Upper lobe of right lung (tissue), 1 donor: ENCODE data around the gene UXS1. TPM values are rescaled to one million over a fixed set of nuclear protein-coding genes. Genes with fewer than 3 reads are reported as not detected.

Source experiments
- ATAC-seq: fragments of 200-7000 bp; cut with Tn5 transposase; one replicate; pipeline ENCODE4 v1.9.1; 2020; ENCODE audit warnings: mild to moderate bottlenecking, moderate library complexity
- DNase-seq: peaks from one replicate; pipeline ENCODE4 v3.0.0-alpha.2; 2020
- H3K27ac ChIP-seq: fragments of 200-600 bp; one replicate; pipeline ENCODE4 v1.8.0; 2022
- H3K27me3 ChIP-seq: fragments of 200-600 bp; one replicate; pipeline ENCODE4 v1.8.0; 2022; ENCODE audit warnings: mild to moderate bottlenecking
- H3K36me3 ChIP-seq: fragments of 200-600 bp; one replicate; pipeline ENCODE4 v1.8.0; 2022
- H3K4me1 ChIP-seq: fragments of 200-600 bp; one replicate; pipeline ENCODE4 v1.8.0; 2022
- H3K4me3 ChIP-seq: fragments of 200-600 bp; one replicate; pipeline ENCODE4 v1.8.0; 2022; ENCODE audit warnings: mild to moderate bottlenecking
- H3K9me3 ChIP-seq: fragments of 200-600 bp; one replicate; pipeline ENCODE4 v1.8.0; 2022
- intact Hi-C: fragments of 100-400 bp; cut with DNase I; formaldehyde crosslinking; loops from one replicate; pipeline ENCODE4 v1.11.0; 2022
- total RNA-seq: library from RNA; stranded (reverse); fragmentation: NEBNext Ultra II Directional; extraction: Animal tissue kit (Norgen Biotek cat#: 25700); gene quantifications from one replicate; pipeline ENCODE4 v1.2.1, GENCODE V29; 2021
- TF ChIP-seq, protein P1 (sequence below): fragments of 200-600 bp; IDR thresholded peaks from one replicate; pipeline ENCODE4 v1.8.0; 2022; ENCODE audit warnings: antibody characterized with exemption
- donor health status: DM: no; HTN: yes; CAD: no; lungs with severe emphysema.

The UXS1 gene
- total RNA-seq, 1 donor from 2014 or later: 64.8 TPM

DNA sequence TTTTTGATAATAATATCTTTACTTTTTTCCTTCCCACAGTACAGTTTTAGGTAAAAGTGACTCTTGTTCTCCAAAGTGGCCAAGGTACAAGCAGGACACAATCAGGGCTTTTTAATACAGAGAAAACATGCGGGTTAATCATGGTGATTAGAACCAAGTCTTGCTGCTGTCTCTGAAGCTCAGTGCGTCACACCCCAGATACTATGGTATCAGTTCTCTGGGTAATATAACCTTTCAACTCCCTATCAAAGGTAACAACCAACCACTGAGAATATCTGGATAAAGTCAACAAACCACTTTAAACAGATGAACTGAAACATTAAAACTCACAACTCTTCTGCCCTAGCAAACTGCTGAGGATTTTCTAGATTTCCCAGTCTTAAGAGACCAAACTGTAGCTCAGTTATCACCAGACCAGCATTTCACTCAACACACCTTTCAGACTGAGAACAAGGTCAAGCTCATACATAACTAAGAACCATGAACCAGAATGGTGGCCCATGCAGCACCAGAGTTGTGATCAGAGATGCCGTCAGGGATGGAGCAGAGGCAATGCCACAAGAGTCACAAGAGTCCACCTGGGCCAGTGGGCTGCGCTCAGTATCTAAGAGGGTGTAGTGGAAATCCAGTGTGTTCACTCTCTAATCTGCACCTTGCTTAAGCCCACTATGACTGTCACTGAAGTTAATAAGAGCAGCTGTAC lies 103.0 kb downstream of the UXS1 start:
- DNase-seq (no peak), ATAC-seq (no peak)
- no peak overlapping the region for H3K27ac ChIP-seq
- peaks cover 20% of the 10 kb centered on the region for H3K36me3 ChIP-seq
- intact Hi-C loops: no loop called here
- no peak overlapping the region for H3K4me3 ChIP-seq
- H3K4me1 ChIP-seq: no peaks in the 10 kb centered on the region
- TF ChIP-seq, protein P1, sequence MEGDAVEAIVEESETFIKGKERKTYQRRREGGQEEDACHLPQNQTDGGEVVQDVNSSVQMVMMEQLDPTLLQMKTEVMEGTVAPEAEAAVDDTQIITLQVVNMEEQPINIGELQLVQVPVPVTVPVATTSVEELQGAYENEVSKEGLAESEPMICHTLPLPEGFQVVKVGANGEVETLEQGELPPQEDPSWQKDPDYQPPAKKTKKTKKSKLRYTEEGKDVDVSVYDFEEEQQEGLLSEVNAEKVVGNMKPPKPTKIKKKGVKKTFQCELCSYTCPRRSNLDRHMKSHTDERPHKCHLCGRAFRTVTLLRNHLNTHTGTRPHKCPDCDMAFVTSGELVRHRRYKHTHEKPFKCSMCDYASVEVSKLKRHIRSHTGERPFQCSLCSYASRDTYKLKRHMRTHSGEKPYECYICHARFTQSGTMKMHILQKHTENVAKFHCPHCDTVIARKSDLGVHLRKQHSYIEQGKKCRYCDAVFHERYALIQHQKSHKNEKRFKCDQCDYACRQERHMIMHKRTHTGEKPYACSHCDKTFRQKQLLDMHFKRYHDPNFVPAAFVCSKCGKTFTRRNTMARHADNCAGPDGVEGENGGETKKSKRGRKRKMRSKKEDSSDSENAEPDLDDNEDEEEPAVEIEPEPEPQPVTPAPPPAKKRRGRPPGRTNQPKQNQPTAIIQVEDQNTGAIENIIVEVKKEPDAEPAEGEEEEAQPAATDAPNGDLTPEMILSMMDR: no peak
- H3K9me3 ChIP-seq: no peaks in the 10 kb centered on the region
- H3K27me3 ChIP-seq: no peaks in the 10 kb centered on the region

DNA sequence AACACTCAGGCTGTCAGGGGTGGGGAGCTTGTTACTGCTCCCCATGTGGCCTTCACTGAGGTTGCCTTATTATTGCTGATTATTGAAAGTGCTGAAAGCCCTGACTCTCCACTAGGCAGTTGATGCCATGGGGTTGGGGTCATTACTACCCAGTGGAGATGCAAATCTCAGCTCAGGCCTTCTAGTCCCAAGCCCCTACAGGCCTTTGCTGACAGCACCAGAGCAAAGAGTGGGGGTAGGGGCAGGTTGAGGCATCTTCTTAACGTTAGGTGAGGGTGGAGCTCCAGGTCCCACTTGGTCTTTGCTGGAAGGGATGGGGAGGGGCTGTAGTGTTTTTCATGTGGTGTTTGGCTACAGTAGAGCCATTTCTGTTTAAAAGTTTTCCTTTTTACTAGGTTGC lies 104.5 kb downstream of the UXS1 start:
- Histone ChIP-seq H3K27ac (no peak overlapping the region), H3K4me1 (no peaks in the 10 kb centered on the region), H3K36me3 (peaks cover 13% of the 10 kb centered on the region), H3K9me3 (no peaks in the 10 kb centered on the region), H3K27me3 (no peaks in the 10 kb centered on the region), H3K4me3 (no peak overlapping the region)
- DNase-seq (no peak), ATAC-seq (no peak)
- TF ChIP-seq, protein P1: no peak
- intact Hi-C loops: no loop called here

DNA sequence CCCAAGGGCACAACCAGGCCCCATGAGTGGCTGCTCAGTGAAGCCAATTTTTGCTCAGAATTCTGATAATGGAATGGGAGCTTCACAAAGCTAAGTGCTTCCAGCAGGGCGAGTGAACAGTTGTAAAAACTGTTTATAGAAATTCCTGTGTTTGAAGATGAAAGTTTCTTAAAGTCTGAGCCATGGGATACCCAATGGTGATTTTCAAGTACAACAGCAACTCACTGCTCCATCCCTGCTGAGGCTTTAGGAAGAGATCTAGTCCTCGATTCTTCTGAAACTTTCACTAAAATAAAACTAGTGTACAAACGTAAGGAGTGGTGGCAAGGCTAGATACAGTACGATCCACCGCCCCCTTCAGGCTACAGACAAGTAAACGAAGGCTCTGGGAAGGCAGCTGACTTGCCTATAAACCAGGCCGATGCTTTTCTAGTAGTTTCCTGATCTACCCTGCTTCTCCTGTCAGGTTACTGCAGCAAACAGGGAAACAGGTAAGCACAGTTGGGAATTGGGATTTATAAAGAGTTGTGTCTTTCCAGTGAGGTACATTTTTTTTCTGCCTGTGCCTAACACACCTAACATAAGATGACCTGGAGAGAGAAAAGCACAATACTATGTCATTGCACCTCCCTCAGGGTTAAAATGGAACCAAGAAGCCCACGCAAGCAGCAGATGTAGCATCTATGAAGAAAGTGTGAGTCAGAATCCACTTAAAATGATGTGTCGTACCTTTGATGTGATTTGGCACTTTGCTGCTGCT lies 108.7 kb downstream of the UXS1 start:
- TF ChIP-seq, protein P1: peak; percentile 43
- Histone ChIP-seq H3K27ac (no peak overlapping the region), H3K36me3 (no peaks in the 10 kb centered on the region), H3K27me3 (no peaks in the 10 kb centered on the region), H3K4me1 (no peaks in the 10 kb centered on the region), H3K4me3 (no peak overlapping the region), H3K9me3 (no peaks in the 10 kb centered on the region)
- intact Hi-C loops: no loop called here
- DNase-seq (no peak), ATAC-seq (peak; percentile 59)

DNA sequence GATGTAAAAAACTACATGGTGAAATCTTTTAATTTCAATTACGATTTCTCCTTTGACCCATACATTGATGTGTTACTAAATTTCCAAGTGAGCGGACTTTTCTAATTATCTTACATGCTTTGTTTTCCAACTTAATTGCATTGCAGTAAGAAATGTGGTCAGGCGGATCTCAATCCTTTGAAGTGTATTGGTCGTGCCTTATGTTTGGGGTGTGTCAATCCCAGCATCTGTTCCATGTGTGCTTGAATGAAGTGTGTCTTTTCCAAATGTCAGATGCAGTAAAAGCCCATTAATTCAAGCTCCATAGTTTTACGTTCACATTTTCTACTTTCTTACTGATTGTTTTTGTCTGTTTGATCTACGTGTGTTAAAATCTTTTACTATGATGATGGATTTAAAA lies 113.1 kb downstream of the UXS1 start:
- H3K27me3 ChIP-seq: no peaks in the 10 kb centered on the region
- intact Hi-C loops: no loop called here
- no peaks in the 10 kb centered on the region for H3K36me3 ChIP-seq
- TF ChIP-seq, protein P1: no peak
- H3K4me1 ChIP-seq: no peaks in the 10 kb centered on the region
- H3K4me3 ChIP-seq: no peak overlapping the region
- H3K9me3 ChIP-seq: no peaks in the 10 kb centered on the region
- ATAC-seq (no peak), DNase-seq (no peak)
- H3K27ac ChIP-seq: no peak overlapping the region

DNA sequence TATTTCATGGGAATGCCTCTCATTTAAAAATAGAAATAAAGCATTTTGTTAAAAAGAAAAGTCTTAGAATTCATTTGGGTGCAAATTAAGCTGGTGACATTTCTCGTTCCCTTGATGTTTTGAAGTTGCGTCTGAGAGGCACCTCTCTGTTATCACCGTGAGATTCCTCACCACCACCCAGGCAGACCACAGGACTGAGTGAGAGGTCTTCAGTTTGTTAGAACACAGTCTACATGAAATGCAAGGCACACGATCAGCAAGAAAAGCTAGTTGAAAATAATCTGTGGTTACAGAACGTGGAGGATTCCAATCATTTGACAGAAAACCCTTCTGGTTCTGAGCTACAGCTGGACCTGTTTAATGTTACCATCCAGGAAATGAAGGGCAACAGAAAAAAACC lies 116.0 kb downstream of the UXS1 start:
- no peak for DNase-seq
- intact Hi-C loops: no loop called here

More for the DNA sequence above, 116.0 kb downstream of the UXS1 start:
- no peak overlapping the region for H3K27ac ChIP-seq
- H3K27me3 ChIP-seq: no peaks in the 10 kb centered on the region
- no peaks in the 10 kb centered on the region for H3K4me1 ChIP-seq
- no peak overlapping the region for H3K4me3 ChIP-seq
- ATAC-seq: no peak
- H3K36me3 ChIP-seq: no peaks in the 10 kb centered on the region
- H3K9me3 ChIP-seq: no peaks in the 10 kb centered on the region
- TF ChIP-seq, protein P1: no peak
